Measurements from ENCODE around the gene WFDC11.

- TF ChIP-seq CTCF (IDR thresholded peaks at IDR 0.05) (no peak), TEAD4 (CRISPR knock-in tag; IDR thresholded peaks at IDR 0.05) (no peak), TP53 (CRISPR knock-in tag; IDR thresholded peaks at IDR 0.05) (no peak), ZNF416 (CRISPR knock-in tag; IDR thresholded peaks at IDR 0.05) (no peak), SMAD3 (CRISPR knock-in tag; IDR thresholded peaks at IDR 0.05; ENCODE audit: borderline replicate concordance) (no peak), MAX (CRISPR knock-in tag; IDR thresholded peaks at IDR 0.05) (no peak), NR2C2 (CRISPR knock-in tag; IDR thresholded peaks at IDR 0.05) (no peak), MYBL2 (CRISPR knock-in tag; IDR thresholded peaks at IDR 0.05) (no peak)
Observed at GRCh38 chr20:45646875-45647274, 23.2 kb downstream of the WFDC11 start.

Data from WTC11 (cell line).